Activated CD4-positive, alpha-beta memory T cell treated with anti-CD3 and anti-CD28 coated beads for 36 hours (primary cell): ENCODE results near the gene WDR86. TPM values are rescaled to one million over a fixed set of nuclear protein-coding genes. Genes with fewer than 3 reads are reported as not detected.

Experiments used
- CTCF ChIA-PET: fragments of 350-600 bp; sonication (Branson Sonifier 250); formaldehyde crosslinking; loops from one replicate; lab custom pipeline; 2021; ENCODE audit warnings: antibody characterized with exemption, inconsistent platforms; lab: Charles Lee
- POLR2A ChIA-PET: fragments of 350-600 bp; sonication (Branson Sonifier 250); formaldehyde crosslinking; loops from one replicate; lab custom pipeline; 2021; ENCODE audit warnings: antibody characterized with exemption; lab: Charles Lee
- DNase-seq: peaks from one replicate; pipeline ENCODE4 v3.0.0-alpha.2; 2020
- H3K27ac Mint-ChIP-seq: one replicate; pipeline ENCODE4 v1.8.0; 2021; ENCODE audit warnings: mixed read lengths
- H3K27me3 Mint-ChIP-seq: one replicate; pipeline ENCODE4 v1.8.0; 2021; ENCODE audit warnings: mixed read lengths
- H3K36me3 Mint-ChIP-seq: one replicate; pipeline ENCODE4 v1.8.0; 2021; ENCODE audit warnings: mixed read lengths
- H3K4me1 Mint-ChIP-seq: one replicate; pipeline ENCODE4 v1.8.0; 2021; ENCODE audit warnings: low read depth, mixed read lengths
- H3K4me3 Mint-ChIP-seq: one replicate; pipeline ENCODE4 v1.8.0; 2021; ENCODE audit warnings: mild to moderate bottlenecking, mixed read lengths
- H3K9me3 Mint-ChIP-seq: one replicate; pipeline ENCODE4 v1.8.0; 2021; ENCODE audit warnings: mixed read lengths
- intact Hi-C: fragments of 100-400 bp; cut with micrococcal nuclease; formaldehyde crosslinking; loops from one replicate; pipeline ENCODE4 v1.15.1; 2023
- total RNA-seq, 2 experiments: library from RNA; stranded (reverse); gene quantifications; one replicate each; pipeline ENCODE4 v1.2.3, GENCODE V29; 2021

WDR86 gene
- total RNA-seq, 2 experiments from 2014 or later, result 0.17 to 0.43 TPM

DNA sequence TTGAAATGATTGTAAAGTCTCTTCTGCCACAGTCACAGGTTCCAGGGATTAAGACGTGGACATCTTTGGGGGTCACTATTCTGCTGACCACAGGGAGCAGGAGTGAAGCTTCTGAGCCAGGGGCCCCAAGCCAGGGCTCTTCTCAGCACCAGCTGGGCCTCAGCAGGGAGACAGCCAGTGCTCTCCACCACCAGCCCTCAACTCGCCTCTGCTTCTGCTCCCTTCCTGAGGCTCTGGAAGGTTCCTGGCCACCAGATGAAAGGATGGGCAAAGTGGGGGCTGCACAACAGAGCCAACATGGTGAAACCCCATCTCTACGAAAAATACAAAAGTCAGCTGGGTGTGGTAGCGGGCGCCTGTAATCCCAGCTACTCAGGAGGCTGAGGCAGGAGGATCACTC, 41.3 kb upstream of the WDR86 start:
- DNase-seq, result no peak
- Mint-ChIP-seq H3K27me3 (peaks cover 2% of the 10 kb centered on the region), H3K4me3 (no peak overlapping the region), H3K4me1 (peaks cover 7% of the 10 kb centered on the region), H3K36me3 (no peaks in the 10 kb centered on the region), H3K27ac (no peak overlapping the region), H3K9me3 (no peaks in the 10 kb centered on the region)
- ChIA-PET POLR2A (no interaction called here), CTCF (interaction anchor here (0.6 to 14.5 kb wide), 5 partner anchors 11 to 136 kb away, joined by 3 to 384 read pairs (median 36); no protein-coding TSS in a partner anchor)
- intact Hi-C loops, result no loop called here

GRCh38 chr7:151449990-151450389, 40.2 kb upstream of the WDR86 start:
- Mint-ChIP-seq H3K27ac (no peak overlapping the region), H3K27me3 (peaks cover 2% of the 10 kb centered on the region), H3K4me3 (no peak overlapping the region), H3K9me3 (no peaks in the 10 kb centered on the region), H3K36me3 (no peaks in the 10 kb centered on the region), H3K4me1 (peaks cover 4% of the 10 kb centered on the region)
- DNase-seq, result no peak
- POLR2A ChIA-PET, result no interaction called here
- intact Hi-C loops, result loop anchor here (2.0 to 5.0 kb wide), 2 partner anchors 35 to 98 kb away; no protein-coding TSS in a partner anchor
- CTCF ChIA-PET, result interaction anchor here (1.3 to 14.5 kb wide), 9 partner anchors 12 to 308 kb away, joined by 4 to 384 read pairs (median 36); no protein-coding TSS in a partner anchor

GRCh38 chr7:151448261-151449252, 38.7 kb upstream of the WDR86 start:
- no peaks in the 10 kb centered on the region for H3K9me3 Mint-ChIP-seq
- H3K27me3 Mint-ChIP-seq, result peaks cover 2% of the 10 kb centered on the region
- intact Hi-C loops, result loop anchor here (1.0 to 5.0 kb wide), 4 partner anchors 34 to 133 kb away; no protein-coding TSS in a partner anchor
- POLR2A ChIA-PET, result interaction anchor here (1.8 kb wide), 1 partner anchor 49 kb away, joined by 3 read pairs; no protein-coding TSS in a partner anchor
- peaks cover 4% of the 10 kb centered on the region for H3K4me1 Mint-ChIP-seq
- DNase-seq, result peak; percentile 82
- H3K27ac Mint-ChIP-seq, result no peak overlapping the region
- H3K36me3 Mint-ChIP-seq, result no peaks in the 10 kb centered on the region
- H3K4me3 Mint-ChIP-seq, result peak overlapping the region; percentile 65
- CTCF ChIA-PET, result interaction anchor here (0.6 to 14.5 kb wide), 51 partner anchors 8 to 334 kb away, joined by 3 to 384 read pairs (median 4); partner anchors contain the start of genes CRYGN, NUB1 and WDR86

- CTCF ChIA-PET, result interaction anchor here (0.6 to 14.5 kb wide), 38 partner anchors 8 to 333 kb away, joined by 3 to 384 read pairs (median 5); partner anchors contain the start of genes CRYGN, NUB1 and WDR86
- no peak for DNase-seq
- H3K27ac Mint-ChIP-seq, result no peak overlapping the region
Measured at GRCh38 chr7:151447901-151448260, 38.0 kb upstream of the WDR86 start.

GRCh38 chr7:151447312-151447711, 37.5 kb upstream of the WDR86 start:
- no peak overlapping the region for H3K4me3 Mint-ChIP-seq
- no peaks in the 10 kb centered on the region for H3K36me3 Mint-ChIP-seq
- peaks cover 2% of the 10 kb centered on the region for H3K27me3 Mint-ChIP-seq
- H3K4me1 Mint-ChIP-seq, result peaks cover 8% of the 10 kb centered on the region
- DNase-seq, result no peak
- POLR2A ChIA-PET, result no interaction called here
- CTCF ChIA-PET, result interaction anchor here (0.8 to 14.5 kb wide), 12 partner anchors 12 to 311 kb away, joined by 3 to 384 read pairs (median 30); partner anchors contain the start of gene NUB1
- no peaks in the 10 kb centered on the region for H3K9me3 Mint-ChIP-seq
- no peak overlapping the region for H3K27ac Mint-ChIP-seq
- intact Hi-C loops, result loop anchor here (5.0 kb wide), 1 partner anchor 95 kb away; no protein-coding TSS in a partner anchor

More at GRCh38 chr7:151447901-151448260, 38.0 kb upstream of the WDR86 start:
- peak overlapping the region; percentile 54 for H3K4me3 Mint-ChIP-seq
- H3K36me3 Mint-ChIP-seq, result no peaks in the 10 kb centered on the region
- peaks cover 2% of the 10 kb centered on the region for H3K27me3 Mint-ChIP-seq
- POLR2A ChIA-PET, result interaction anchor here (1.8 kb wide), 1 partner anchor 49 kb away, joined by 3 read pairs; no protein-coding TSS in a partner anchor
- intact Hi-C loops, result loop anchor here (1.0 to 5.0 kb wide), 4 partner anchors 33 to 133 kb away; no protein-coding TSS in a partner anchor
- peaks cover 7% of the 10 kb centered on the region for H3K4me1 Mint-ChIP-seq
- H3K9me3 Mint-ChIP-seq, result no peaks in the 10 kb centered on the region

- intact Hi-C loops, result loop anchor here (5.0 kb wide), 1 partner anchor 94 kb away; no protein-coding TSS in a partner anchor
- CTCF ChIA-PET, result interaction anchor here (0.6 to 14.5 kb wide), 3 partner anchors 11 to 462 kb away, joined by 4 to 384 read pairs (median 4); no protein-coding TSS in a partner anchor
- no peak for DNase-seq
- H3K9me3 Mint-ChIP-seq, result no peaks in the 10 kb centered on the region
- no peak overlapping the region for H3K4me3 Mint-ChIP-seq
- H3K4me1 Mint-ChIP-seq, result peaks cover 15% of the 10 kb centered on the region
- no peaks in the 10 kb centered on the region for H3K36me3 Mint-ChIP-seq
- POLR2A ChIA-PET, result no interaction called here
- H3K27me3 Mint-ChIP-seq, result peaks cover 2% of the 10 kb centered on the region
- no peak overlapping the region for H3K27ac Mint-ChIP-seq
Measured at GRCh38 chr7:151446412-151446811, 36.6 kb upstream of the WDR86 start.

DNA sequence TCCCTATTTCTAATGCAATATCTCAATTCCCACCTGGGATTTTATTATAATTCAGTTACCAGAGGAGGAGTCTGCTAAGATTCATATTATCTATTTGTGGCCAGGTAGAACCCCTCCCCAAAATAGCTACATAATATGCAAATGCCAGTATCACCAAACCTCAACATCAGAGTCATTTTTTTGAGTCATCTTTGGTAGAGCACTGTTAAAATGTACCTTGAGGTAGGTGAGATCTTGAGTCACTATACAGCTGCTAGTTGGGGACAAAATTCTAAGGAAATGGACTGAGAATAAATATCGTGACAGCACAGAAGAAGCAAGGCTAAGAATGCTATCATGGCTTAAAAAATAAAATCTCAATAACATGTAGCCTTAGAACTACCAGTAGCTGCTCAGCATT, 34.8 kb upstream of the WDR86 start:
- Mint-ChIP-seq H3K9me3 (no peaks in the 10 kb centered on the region), H3K4me3 (no peak overlapping the region), H3K27ac (no peak overlapping the region), H3K4me1 (peaks cover 27% of the 10 kb centered on the region), H3K27me3 (peaks cover 2% of the 10 kb centered on the region), H3K36me3 (no peaks in the 10 kb centered on the region)
- ChIA-PET CTCF (interaction anchor here (0.9 to 14.5 kb wide), 2 partner anchors 76 to 93 kb away, joined by 3 to 384 read pairs; no protein-coding TSS in a partner anchor), POLR2A (no interaction called here)
- no peak for DNase-seq
- intact Hi-C loops, result loop anchor here (5.0 kb wide), 2 partner anchors 92 to 433 kb away; partner anchors contain the start of gene PRKAG2

DNA sequence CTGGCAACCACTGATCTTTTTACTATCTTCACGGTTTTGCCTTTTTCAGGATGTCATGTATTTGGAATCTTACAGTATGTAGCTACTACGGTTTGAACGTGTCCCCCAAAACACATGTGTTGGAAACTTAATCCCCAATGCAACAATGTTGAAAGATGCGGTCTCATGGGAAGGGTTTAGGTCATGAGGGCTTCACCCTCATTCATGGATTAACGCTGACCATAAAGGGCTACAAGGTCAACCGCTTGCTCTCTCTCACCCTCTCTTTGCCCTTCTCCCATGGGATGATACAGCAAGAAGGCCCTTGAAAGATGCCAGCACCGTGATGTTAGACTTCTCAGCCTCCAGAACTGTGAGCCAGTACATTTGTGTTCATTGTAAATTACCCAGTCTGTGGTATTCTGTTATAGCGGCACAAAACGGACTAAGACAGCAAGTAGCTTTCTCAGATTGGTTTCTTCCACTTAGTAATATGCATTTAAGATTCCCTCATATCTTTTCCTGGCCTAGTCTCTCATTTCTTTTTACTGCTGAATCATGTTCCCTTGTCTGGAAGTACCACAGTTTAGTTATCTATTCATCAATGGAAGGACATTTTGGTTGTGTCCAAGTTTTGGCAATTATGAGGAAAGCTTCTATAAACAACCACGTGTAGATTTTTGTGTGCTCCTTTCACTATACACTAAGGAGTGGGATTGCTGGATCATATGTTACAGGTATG, 33.1 kb upstream of the WDR86 start:
- Mint-ChIP-seq H3K4me1 (peaks cover 28% of the 10 kb centered on the region), H3K36me3 (no peaks in the 10 kb centered on the region), H3K27me3 (no peaks in the 10 kb centered on the region), H3K4me3 (no peak overlapping the region), H3K9me3 (no peaks in the 10 kb centered on the region), H3K27ac (no peak overlapping the region)
- ChIA-PET CTCF (interaction anchor here (1.7 to 14.5 kb wide), 2 partner anchors 74 to 128 kb away, joined by 6 to 384 read pairs; no protein-coding TSS in a partner anchor), POLR2A (no interaction called here)
- intact Hi-C loops, result loop anchor here (5.0 kb wide), 1 partner anchor 434 kb away; the partner anchor contains the start of gene PRKAG2
- no peak for DNase-seq

GRCh38 chr7:151440799-151441445, 31.1 kb upstream of the WDR86 start:
- Mint-ChIP-seq H3K9me3 (no peaks in the 10 kb centered on the region), H3K27ac (no peak overlapping the region), H3K27me3 (no peaks in the 10 kb centered on the region), H3K4me1 (peaks cover 28% of the 10 kb centered on the region), H3K36me3 (no peaks in the 10 kb centered on the region), H3K4me3 (no peak overlapping the region)
- no peak for DNase-seq
- intact Hi-C loops, result loop anchor here (1.0 to 5.0 kb wide), 2 partner anchors 27 to 436 kb away; partner anchors contain the start of gene PRKAG2
- ChIA-PET POLR2A (no interaction called here), CTCF (interaction anchor here (0.9 to 14.5 kb wide), 4 partner anchors 7 to 126 kb away, joined by 4 to 384 read pairs (median 8); no protein-coding TSS in a partner anchor)

- Mint-ChIP-seq H3K9me3 (no peaks in the 10 kb centered on the region), H3K27ac (no peak within 1 kb of the TSS), H3K4me3 (peak within 1 kb of the TSS; percentile 41), H3K27me3 (no peaks in the 10 kb centered on the region), H3K4me1 (peaks cover 28% of the 10 kb centered on the region), H3K36me3 (no peaks in the 10 kb centered on the region)
- ChIA-PET POLR2A (no interaction called here), CTCF (interaction anchor here (0.9 to 14.5 kb wide), 5 partner anchors 8 to 135 kb away, joined by 3 to 384 read pairs (median 10); no protein-coding TSS in a partner anchor)
- intact Hi-C loops, result loop anchor here (5.0 kb wide), 1 partner anchor 437 kb away; the partner anchor contains the start of gene PRKAG2
- no peak for DNase-seq
Measured at GRCh38 chr7:151439855-151440798, 30.3 kb upstream of the WDR86 start, which contains the start of gene CRYGN. Gene CRYGN, minus strand, starts transcription at chr7:151440141. Its CDS starts 224 bp downstream, at chr7:151439917.
